HCT116 (cell line): Measurements from ENCODE around the gene YWHAG. TPM values are rescaled to one million over a fixed set of nuclear protein-coding genes. Genes with fewer than 3 reads are reported as not detected.

Source experiments
- total RNA-seq: library from RNA; stranded (reverse); gene quantifications from one replicate; pipeline ENCODE4 v1.2.1, GENCODE V29; 2021; ENCODE audit not compliant: unreplicated experiment

Gene YWHAG
- total RNA-seq, 1 experiment from 2014 or later: 170 TPM

Other genes starting within 250 kb of the YWHAG start
- gene SRRM3, start 157.1 kb downstream of the YWHAG start, total RNA-seq: 12.7 TPM
- gene HSPB1, start 56.3 kb downstream of the YWHAG start, total RNA-seq: 524 TPM
- gene SSC4D, start 50.7 kb upstream of the YWHAG start, total RNA-seq: 1.1 TPM
- 23.4 TPM for gene ZP3, start 66.0 kb upstream of the YWHAG start, total RNA-seq
- gene DTX2, start 102.7 kb upstream of the YWHAG start, total RNA-seq: 37.4 TPM
- gene UPK3B, start 151.6 kb upstream of the YWHAG start, total RNA-seq: 2.3 TPM
- gene SPDYE16, start 184.3 kb upstream of the YWHAG start, total RNA-seq: not detected